GM18907 (cell line): ENCODE results near the gene UNC119.
"Not testable (repeated sequence)": the region's sequence is repeated elsewhere in the genome, so short reads cannot be mapped to it uniquely, and the experiment has no call there.

ENCODE experiments used
- ATAC-seq: cut with Tn5 transposase; IDR thresholded peaks from one replicate; pipeline ENCODE4 v1.9.1; 2021; ENCODE audit warnings: mild to moderate bottlenecking, moderate library complexity; ENCODE audit not compliant: unreplicated experiment

UNC119 gene

GRCh38 chr17:28523876-28524275 lies 28.5 kb downstream of the UNC119 start:
- no peak for ATAC-seq

DNA sequence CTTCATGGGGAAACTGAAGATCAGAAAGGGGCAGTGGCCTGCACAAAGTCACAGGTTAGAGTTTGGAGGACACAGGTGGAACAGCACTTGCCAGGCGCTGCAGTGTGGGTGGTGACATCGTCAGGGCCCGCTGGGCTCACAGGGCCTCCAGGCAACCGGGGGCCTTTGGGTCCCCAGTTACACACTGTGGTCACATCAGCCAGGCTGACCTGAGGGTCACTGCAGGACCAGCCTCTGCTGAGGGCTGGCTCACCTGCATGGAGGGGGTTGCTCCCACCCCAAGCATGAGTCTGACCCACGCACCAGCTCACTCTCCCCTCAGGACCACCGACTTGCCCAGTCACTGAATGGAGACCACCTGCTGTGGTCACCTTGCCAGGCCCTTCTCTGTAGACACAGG lies 29.2 kb downstream of the UNC119 start:
- no peak for ATAC-seq

DNA sequence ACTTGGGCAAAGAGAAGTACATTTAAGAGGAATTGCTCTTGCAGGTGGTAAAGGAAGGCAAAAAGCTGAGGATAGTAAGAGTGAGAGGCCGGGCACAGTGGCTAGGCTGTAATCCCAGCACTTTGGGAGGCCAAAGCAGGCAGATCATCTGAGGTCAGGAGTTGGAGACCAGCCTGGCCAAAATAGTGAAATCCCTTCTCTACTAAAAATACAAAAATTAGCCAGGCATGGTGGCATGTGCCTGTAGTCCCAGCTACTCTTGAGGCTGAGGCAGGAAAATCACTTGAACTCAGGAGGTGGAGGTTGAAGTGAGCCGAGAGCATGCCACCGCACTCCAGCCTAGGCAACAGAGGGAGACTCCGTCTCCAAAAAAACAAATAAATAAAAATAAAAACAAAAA lies 30.1 kb downstream of the UNC119 start:
- ATAC-seq: not testable (repeated sequence)

DNA sequence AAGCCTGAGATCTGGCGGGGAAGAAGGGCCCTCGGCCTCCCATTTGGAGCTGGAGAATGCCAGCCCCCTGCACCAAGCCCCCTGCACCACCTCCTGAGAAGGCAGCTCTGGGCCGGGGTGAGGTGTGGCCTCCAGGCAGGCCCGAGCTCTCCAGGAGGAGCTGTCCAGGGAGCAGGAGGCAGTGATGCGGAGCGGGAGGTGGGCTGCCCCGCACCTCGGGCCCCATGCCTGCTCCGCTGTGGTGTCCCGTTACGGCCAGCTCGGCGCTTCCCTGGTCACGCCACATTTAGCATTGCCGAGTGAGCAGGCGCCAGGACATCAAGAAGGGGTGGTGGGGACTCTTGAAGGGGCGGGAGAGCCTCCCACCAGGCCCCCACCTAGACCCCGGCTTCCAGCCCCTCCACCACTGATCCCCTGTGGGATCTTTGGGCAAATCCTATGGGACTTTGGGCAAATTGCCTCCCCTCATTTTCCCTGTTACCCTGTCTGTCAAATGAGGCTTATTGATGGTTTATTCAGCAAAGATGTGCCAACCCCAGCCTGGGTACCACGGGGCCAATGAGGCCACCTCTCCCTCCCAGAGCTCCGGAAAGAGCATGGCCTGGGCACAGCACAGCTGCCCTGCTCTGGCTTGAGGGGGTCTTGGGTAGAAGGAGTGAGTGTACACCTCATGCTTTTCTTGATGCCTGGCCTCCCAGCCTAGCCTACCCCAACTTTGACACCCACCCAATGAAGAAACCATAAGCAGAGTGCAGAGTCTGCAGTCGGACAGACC lies 30.9 kb downstream of the UNC119 start:
- no peak for ATAC-seq

DNA sequence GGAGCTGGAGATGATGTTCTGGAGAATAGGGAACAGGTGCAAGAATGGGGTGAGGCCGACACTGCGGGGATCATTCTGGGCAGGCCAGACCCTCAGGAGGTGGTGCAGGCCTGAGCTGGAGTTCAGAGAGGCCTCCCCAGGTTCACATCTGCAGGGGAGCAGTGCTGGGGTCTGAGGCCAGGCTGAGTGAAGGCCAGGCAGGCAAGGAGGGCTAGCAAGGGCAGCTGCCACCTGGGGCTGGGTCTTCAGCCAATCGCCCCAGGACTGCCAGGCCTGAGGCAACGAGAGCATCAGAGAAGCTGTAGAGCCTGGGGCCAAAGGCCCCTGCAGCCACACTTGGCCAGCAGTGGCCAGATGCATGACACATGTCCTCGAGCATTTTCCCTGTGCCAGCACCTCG lies 31.7 kb downstream of the UNC119 start:
- no peak for ATAC-seq

GRCh38 chr17:28519236-28519635 lies 33.2 kb downstream of the UNC119 start:
- ATAC-seq: no peak

- ATAC-seq: no peak
Measured at GRCh38 chr17:28518578-28518977, 33.8 kb downstream of the UNC119 start.

DNA sequence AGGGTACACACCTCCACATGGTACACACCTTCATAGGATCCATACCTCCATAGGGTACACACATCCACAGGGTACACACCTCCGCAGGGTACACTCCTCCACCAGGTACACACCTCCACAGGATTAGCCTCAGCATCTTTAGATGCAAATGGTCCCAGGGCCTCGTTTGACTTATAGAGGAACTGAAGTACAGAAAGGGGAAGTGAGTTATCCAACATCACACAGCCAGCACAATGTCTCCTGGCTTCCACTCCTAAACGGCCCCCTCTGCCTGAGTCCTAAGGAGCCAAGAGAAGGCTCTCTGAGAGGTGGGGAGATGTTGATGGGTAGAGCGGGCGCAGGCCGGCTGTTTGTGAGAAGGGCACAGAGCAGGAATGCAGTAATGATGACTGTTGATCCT lies 34.3 kb downstream of the UNC119 start:
- ATAC-seq: no peak

GRCh38 chr17:28515518-28515917 lies 36.9 kb downstream of the UNC119 start:
- no peak for ATAC-seq

- no peak for ATAC-seq
Measured at GRCh38 chr17:28514561-28515002, 37.8 kb downstream of the UNC119 start.

GRCh38 chr17:28513476-28513875 lies 38.9 kb downstream of the UNC119 start:
- ATAC-seq: no peak

DNA sequence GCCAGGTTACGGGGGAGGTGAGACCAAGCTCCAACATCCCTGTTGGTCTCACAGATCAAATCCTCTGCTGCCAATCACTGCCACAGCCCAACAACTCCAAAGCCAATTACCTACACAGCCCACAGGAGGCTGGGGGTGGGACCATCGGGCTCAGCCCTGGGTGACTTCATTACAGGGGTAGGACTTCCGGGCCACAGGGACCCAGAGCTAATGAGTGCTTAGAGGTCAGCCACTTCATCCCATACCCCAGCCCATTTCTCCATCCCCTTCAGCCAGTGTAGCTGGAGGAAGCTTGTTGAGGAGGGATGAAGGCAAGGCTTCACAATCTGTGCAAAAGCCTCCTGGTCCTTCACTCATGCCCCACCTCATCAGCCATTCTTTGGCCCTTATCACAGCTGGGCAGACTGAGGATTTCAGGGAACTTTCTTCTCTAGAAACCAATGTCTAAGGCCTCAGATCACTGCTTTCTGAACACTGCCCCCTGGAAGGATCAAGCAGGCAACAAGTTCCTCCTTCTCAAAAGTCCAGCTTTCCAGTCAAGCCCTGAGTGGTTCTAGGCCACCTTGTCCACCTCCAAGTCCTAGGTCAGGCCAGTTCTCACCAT lies 40.5 kb downstream of the UNC119 start:
- no peak for ATAC-seq

DNA sequence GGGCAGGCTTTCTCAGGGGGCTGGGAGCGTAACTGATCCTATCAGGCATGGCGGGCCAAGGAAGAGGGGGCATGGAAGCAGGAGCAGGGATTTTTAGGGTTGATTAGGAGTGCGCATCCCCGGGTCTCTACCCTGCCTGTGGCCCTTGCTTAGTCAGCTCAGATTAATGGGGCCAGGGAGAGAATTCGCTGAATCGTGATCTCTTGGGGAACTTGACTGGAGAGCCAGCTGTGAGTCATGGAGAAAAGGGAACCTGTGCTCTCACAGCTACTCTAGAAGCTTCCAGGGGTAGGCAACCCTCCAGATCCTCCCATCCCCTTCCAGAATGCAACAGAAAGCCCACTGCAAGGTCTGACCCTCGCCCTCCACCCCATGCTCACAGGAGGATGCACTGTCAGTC lies 42.6 kb downstream of the UNC119 start:
- ATAC-seq: no peak

DNA sequence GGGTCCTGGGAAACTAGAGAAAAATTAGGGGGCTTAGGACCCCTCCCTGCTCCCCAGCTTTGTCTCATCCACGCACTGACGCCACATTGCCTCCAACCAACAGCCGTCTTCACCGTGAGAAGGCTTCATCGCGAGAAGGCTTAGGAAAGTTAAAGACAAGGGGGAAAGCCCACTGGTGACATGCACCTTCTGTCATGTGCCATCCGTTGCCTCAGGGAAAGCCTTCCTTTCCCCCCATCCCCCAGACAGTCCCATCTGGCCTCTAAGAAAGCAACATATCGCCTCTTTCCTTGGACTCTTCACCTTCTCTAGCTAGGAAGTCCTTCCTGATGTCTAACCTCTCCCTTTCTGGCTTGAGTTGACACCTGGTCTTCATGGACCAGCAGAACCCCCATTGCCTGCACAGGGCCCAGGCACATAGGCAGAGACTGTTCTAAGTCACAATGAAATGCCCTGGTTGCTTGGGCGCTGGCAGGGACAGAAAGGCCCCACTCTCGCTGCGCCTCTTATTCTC lies 44.2 kb downstream of the UNC119 start:
- no peak for ATAC-seq

GRCh38 chr17:28507567-28508203 lies 44.7 kb downstream of the UNC119 start:
- no peak for ATAC-seq

DNA sequence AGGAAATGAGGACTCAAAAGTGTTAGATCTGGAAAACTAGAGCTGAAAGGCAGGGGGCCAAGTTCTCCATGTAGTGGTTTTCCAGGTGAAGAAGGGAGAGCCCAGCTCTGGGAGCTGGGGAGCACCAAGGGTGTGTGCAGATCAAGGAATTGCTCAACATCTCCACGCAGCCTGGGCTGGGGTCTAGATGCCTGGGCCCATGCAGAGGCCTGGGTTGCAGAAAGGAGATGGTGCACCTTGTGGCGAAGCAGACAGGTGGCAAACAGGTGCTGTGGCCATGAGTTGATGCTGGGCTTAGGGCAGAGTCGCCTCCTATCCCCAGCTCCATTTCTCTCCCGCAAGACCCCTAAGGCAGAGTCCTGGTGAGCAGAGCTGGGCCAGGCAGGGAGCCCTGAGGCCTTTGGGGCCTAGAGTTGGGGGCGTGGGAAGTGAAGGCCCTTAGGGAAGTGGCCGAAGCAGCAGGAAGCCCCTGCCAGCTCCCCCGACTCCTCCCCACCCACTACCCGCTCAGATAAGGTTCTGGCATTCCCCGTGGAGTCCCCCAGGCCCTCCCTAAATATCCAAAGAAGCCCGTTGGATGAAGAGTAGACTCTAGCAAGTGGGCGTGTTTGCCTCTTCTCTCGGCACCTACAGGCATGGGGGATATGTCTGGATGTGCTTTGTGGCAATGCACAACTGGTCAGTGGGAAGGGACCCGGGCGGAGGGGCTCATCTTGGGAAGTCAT lies 45.5 kb downstream of the UNC119 start:
- no peak for ATAC-seq

DNA sequence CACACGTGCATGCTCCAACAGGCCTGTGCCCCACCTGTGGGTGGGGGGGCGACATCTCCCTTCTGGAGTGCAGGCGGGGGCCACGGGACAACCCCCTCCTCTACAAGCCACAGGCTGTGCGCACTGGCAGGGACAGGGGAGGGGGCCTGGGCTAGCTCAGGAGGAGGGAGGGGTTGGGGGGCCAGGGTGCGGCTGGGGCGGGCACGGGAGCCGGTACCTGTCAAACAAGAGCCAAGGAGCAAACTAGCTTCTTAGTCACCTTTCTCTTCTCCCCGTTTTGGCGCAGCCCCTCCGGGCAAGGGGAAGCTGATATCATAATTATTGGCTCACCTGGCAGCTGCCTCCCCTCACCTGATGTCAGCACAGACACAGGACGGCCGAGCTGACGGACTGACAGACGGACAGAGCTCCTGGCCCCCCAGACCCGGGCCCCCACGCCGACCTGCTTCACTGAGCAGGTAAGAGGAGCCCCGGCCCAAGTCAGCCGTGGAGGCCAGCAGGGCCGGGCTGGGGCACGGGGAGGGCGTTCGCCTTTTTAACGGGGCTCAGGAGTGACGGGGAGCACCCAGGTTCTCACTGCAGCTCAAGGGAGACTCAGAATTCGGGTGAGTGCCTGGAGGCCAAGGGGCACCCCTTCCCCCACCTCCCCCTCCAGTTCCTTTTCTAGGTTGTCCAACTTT lies 46.3 kb downstream of the UNC119 start, which contains the start of gene FOXN1:
TSS of gene FOXN1 (plus strand) at position 363 of the 680 bp plus-strand sequence. CDS start 17,622 bp downstream, outside the sequence.
- no peak for ATAC-seq

DNA sequence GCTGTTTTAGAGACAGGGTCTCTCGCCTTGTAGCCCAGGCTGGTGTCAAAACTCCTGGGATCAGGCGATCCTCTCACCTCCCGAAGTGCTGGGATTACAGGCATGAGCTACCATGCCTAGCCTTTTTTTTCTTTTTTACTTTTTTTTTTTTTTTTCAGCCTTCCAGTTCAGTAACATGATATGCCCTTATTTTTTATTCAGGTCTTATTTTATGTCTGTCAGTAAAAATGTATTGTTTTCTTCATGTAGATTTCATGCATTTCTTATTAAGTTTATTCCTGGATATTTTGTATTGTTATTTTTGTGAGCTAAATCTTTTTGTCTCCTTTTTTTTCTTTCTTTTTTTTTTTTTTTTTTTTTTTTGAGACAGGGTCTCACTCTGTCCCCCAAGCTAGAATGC lies 49.0 kb downstream of the UNC119 start:
- ATAC-seq: no peak

DNA sequence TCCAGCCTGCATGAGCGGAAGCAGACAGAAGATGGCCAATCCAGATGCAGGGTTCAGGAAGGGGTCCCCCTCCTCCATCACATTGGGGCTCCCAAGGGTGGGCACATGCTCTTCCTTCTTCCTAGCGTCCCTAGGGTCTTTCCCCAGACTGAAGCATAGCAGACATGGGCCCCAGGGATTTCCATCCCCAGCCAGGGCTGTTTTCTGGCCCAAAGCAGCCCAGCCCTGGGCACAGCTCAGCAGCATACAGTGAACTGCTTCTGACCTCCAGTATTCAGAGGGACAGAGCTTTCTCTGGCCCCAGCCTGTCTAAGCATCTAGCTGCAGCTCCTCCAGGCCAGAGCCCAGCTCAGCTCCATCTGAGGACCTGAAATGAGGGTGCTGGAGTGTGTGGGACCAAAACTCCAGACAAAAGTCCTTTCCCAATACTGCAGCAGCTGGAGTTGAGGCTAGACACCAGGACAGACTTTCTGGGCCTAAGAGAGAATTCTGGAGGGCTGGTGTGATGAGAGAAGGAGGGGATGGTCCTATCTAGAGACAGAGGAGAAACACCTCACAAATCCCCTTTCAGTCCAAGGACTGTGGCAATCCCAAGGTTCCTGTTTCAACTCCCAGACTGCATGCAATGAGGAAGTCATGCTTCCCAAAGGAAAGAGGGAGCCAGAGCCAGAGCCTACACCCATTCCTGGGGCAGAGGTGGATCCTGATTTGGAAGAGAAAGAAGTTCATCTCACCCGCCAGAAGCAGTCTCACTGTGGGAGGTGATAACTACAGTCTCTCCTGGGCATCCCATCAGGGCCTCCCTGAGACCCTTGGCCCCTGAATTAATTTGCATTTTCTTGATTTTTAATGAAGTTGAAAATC lies 50.8 kb downstream of the UNC119 start:
- ATAC-seq: no peak
